GM19240 (cell line): ENCODE measurements around the gene PSMB11.
A peak's percentile ranks its signal among the peaks of the same experiment; 100 is the strongest.
"Not testable (repeated sequence)": the region's sequence is repeated elsewhere in the genome, so short reads cannot be mapped to it uniquely, and the experiment has no call there.

Experiments used
- DNase-seq: peaks from one replicate; pipeline ENCODE4 v3.0.0; 2011; ENCODE audit warnings: low spot score; ENCODE audit not compliant: insufficient read length

The PSMB11 gene

GRCh38 chr14:23042162-23042965 is at the start of gene PSMB11:
PSMB11 (plus strand) TSS chr14:23042212; CDS start chr14:23042226, 14 bp downstream.
- no peak for DNase-seq

- DNase-seq = no peak
Measured at GRCh38 chr14:22993517-22993916, 48.5 kb upstream of the PSMB11 start.

- no peak for DNase-seq
Measured at GRCh38 chr14:22994762-22995275, 47.2 kb upstream of the PSMB11 start.

- DNase-seq = no peak
Measured at GRCh38 chr14:22995889-22996625, 46.0 kb upstream of the PSMB11 start.

- DNase-seq = no peak
Measured at GRCh38 chr14:22996768-22997654, 45.0 kb upstream of the PSMB11 start.

GRCh38 chr14:22997676-22998323 is 44.2 kb upstream of the PSMB11 start:
- no peak for DNase-seq

- no peak for DNase-seq
Measured at GRCh38 chr14:22998329-22999012, 43.5 kb upstream of the PSMB11 start.

- DNase-seq = no peak
Measured at GRCh38 chr14:23000860-23001259, 41.2 kb upstream of the PSMB11 start.

- no peak for DNase-seq
Measured at GRCh38 chr14:23002592-23002991, 39.4 kb upstream of the PSMB11 start.

GRCh38 chr14:23004274-23004673 is 37.7 kb upstream of the PSMB11 start:
- DNase-seq = not testable (repeated sequence)

- no peak for DNase-seq
Measured at GRCh38 chr14:23005451-23006187, 36.4 kb upstream of the PSMB11 start.

GRCh38 chr14:23006188-23006534 is 35.9 kb upstream of the PSMB11 start:
- no peak for DNase-seq

GRCh38 chr14:23006544-23007419 is 35.2 kb upstream of the PSMB11 start:
- peak; percentile 91 for DNase-seq

- no peak for DNase-seq
Measured at GRCh38 chr14:23008831-23009230, 33.2 kb upstream of the PSMB11 start.

GRCh38 chr14:23009483-23009938 is 32.5 kb upstream of the PSMB11 start:
- DNase-seq = no peak

GRCh38 chr14:23009939-23010726 is 31.9 kb upstream of the PSMB11 start, which contains the start of gene C14orf93:
C14orf93 (minus strand) TSS chr14:23010143; CDS start chr14:22999023, 11,120 bp downstream.
- peak; percentile 72 for DNase-seq

GRCh38 chr14:23013054-23013748 is 28.8 kb upstream of the PSMB11 start:
- DNase-seq = no peak
